ENCODE data around the gene DGCR8.

Gene DGCR8

DNA sequence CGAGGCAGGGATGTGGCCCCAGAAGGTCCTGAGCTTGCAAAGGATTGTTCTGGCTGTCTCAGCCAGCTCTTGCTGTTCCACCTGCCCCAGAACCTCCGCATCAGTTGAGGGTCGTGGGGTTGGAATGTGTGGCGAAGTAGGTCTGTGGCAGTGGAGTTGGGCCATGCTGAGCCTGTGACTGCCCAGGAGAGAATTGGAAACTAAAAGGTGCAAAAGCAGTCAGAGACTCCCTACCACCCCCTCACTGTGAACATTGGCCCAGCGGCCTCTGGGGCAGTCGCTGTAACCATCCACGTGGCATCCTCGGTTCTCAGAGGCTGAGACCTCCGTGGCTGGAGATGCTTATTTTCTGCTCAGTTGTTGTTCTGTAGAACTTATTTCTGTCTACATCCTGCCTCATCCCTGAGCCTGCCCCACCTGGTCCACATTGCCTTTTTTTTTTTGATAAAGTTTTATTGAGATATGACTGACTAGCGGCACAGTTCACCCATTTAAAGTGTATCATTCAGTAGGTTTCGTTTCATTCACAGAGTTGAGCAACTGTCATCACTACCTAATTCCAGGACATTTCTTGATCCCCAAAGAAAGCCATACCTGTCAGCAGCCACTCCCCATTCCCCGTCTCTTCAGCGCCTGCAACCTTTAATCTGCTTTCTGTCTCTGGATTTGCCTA, 22.3 kb upstream of the DGCR8 start (continued):
- TF ChIP-seq, protein P1, sequence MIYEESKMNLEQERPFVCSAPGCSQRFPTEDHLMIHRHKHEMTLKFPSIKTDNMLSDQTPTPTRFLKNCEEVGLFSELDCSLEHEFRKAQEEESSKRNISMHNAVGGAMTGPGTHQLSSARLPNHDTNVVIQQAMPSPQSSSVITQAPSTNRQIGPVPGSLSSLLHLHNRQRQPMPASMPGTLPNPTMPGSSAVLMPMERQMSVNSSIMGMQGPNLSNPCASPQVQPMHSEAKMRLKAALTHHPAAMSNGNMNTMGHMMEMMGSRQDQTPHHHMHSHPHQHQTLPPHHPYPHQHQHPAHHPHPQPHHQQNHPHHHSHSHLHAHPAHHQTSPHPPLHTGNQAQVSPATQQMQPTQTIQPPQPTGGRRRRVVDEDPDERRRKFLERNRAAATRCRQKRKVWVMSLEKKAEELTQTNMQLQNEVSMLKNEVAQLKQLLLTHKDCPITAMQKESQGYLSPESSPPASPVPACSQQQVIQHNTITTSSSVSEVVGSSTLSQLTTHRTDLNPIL (CRISPR knock-in tag; IDR thresholded peaks at IDR 0.05; ENCODE audit: low read depth), result no peak
- no peak for TF ChIP-seq GLIS3 (CRISPR knock-in tag; IDR thresholded peaks at IDR 0.05)
- TF ChIP-seq ARNTL (CRISPR knock-in tag; IDR thresholded peaks at IDR 0.05; ENCODE audit: borderline replicate concordance, low read depth), result no peak
- no peak for TF ChIP-seq SNAI2 (CRISPR knock-in tag; IDR thresholded peaks at IDR 0.05)

DNA sequence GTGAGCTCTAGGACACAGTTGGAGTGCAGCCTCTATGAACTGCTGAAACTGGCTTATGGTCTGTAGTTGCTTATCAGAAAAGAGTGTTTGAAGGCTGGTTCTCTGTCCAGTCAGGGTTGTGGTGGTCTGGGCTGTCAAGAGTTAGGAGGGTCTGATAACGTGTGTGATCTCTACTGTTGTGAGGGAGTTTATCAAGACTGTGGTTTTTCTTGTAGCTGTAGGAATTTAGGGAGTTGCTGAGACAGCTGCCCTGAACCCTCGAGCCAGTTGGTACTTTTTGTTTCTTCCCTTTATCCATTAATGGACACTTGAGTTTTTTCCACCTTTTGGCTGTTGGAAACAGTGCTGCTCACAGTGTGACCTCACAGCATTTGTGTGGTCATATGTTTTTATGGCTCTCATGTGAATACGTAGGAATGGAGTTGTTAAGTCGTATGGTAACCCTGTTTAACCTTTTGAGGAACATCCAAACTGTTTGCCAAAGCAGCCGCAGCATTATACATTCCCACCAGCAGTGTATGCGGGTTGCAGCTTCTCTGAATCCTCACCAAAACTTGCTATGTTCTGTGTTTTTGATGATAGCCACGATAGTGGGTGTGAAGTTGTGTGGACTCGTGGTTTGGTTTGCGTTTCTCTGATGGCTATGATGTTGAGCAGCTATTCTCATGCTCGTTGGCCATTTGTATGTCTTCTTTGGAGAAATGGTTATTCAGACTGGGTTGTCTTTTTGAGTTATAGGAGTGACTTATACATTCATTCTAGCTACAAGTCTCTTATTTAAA, 20.9 kb upstream of the DGCR8 start:
- no peak for TF ChIP-seq ZNF70 (CRISPR knock-in tag; IDR thresholded peaks at IDR 0.05)
- TF ChIP-seq TOX (CRISPR knock-in tag; IDR thresholded peaks at IDR 0.05; ENCODE audit: borderline replicate concordance), result no peak
- no peak for TF ChIP-seq GLIS3 (CRISPR knock-in tag; IDR thresholded peaks at IDR 0.05)
- no peak for TF ChIP-seq ISL1 (CRISPR knock-in tag; IDR thresholded peaks at IDR 0.05)
- TF ChIP-seq ZC3H10 (CRISPR knock-in tag; IDR thresholded peaks at IDR 0.05), result no peak
- no peak for TF ChIP-seq ZNF565 (CRISPR knock-in tag; conservative IDR thresholded peaks at IDR 0.05; ENCODE audit: low read depth)
- no peak for TF ChIP-seq ESRRG (CRISPR knock-in tag; IDR thresholded peaks at IDR 0.05)
- no peak for TF ChIP-seq SNAI2 (CRISPR knock-in tag; IDR thresholded peaks at IDR 0.05)
- TF ChIP-seq, protein P1 (CRISPR knock-in tag; IDR thresholded peaks at IDR 0.05; ENCODE audit: low read depth), result no peak
- no peak for TF ChIP-seq ZNF8 (CRISPR knock-in tag; IDR thresholded peaks at IDR 0.05)
- TF ChIP-seq, protein P2, sequence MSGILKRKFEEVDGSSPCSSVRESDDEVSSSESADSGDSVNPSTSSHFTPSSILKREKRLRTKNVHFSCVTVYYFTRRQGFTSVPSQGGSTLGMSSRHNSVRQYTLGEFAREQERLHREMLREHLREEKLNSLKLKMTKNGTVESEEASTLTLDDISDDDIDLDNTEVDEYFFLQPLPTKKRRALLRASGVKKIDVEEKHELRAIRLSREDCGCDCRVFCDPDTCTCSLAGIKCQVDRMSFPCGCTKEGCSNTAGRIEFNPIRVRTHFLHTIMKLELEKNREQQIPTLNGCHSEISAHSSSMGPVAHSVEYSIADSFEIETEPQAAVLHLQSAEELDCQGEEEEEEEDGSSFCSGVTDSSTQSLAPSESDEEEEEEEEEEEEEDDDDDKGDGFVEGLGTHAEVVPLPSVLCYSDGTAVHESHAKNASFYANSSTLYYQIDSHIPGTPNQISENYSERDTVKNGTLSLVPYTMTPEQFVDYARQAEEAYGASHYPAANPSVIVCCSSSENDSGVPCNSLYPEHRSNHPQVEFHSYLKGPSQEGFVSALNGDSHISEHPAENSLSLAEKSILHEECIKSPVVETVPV (CRISPR knock-in tag; IDR thresholded peaks at IDR 0.05), result no peak
- TF ChIP-seq BACH2 (CRISPR knock-in tag; IDR thresholded peaks at IDR 0.05; ENCODE audit: borderline replicate concordance), result no peak
- TF ChIP-seq ZFP3 (CRISPR knock-in tag; IDR thresholded peaks at IDR 0.05), result no peak
- TF ChIP-seq TCF4 (CRISPR knock-in tag; IDR thresholded peaks at IDR 0.05; ENCODE audit: borderline replicate concordance), result no peak
- TF ChIP-seq ARNTL (CRISPR knock-in tag; IDR thresholded peaks at IDR 0.05; ENCODE audit: borderline replicate concordance, low read depth), result no peak
- TF ChIP-seq, protein P3, sequence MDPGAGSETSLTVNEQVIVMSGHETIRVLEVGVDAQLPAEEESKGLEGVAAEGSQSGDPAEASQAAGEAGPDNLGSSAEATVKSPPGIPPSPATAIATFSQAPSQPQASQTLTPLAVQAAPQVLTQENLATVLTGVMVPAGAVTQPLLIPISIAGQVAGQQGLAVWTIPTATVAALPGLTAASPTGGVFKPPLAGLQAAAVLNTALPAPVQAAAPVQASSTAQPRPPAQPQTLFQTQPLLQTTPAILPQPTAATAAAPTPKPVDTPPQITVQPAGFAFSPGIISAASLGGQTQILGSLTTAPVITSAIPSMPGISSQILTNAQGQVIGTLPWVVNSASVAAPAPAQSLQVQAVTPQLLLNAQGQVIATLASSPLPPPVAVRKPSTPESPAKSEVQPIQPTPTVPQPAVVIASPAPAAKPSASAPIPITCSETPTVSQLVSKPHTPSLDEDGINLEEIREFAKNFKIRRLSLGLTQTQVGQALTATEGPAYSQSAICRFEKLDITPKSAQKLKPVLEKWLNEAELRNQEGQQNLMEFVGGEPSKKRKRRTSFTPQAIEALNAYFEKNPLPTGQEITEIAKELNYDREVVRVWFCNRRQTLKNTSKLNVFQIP (CRISPR knock-in tag; IDR thresholded peaks at IDR 0.05; ENCODE audit: borderline replicate concordance, low read depth), result no peak
- ATAC-seq, result no peak

DNA sequence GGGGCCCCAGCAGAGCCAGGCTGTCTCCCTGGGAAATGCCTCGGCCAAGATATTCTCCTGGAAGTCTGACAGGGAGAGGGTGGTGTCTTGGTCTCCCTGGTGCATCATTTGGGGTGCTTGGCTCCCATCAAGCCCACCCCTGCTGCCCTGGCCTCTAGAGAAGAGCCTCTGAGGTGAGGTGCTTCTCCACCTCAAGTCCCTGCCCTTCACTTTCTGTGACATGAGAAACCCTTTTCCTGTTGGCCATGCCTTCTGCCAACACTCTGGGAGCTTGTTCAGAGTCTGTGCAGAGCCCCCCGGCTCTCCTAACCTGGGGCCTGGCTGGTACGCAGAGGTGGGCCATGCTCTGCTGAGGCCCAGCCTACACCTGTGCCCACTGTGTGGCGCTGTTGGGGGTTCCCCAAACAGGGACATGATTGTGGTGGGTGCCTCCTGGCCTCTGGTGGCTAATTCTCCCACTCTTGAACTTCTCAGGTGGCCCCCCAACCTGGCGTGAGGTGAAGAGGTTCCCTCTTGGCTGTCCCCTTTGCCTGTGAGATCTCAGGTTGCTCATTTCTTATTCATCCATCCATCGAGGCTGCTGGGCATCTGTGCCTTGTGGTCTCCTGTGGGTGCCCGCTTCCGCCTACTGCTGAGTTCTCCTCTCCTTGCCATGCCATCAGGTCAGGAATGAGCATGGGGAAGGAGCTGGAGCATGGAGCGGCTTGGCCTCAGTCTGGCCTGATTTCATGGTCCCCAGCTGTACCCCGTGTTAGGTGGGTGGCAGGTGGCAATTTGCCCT, 19.2 kb upstream of the DGCR8 start:
- TF ChIP-seq, protein P2 (CRISPR knock-in tag; IDR thresholded peaks at IDR 0.05), result no peak
- TF ChIP-seq ARNTL (CRISPR knock-in tag; IDR thresholded peaks at IDR 0.05; ENCODE audit: borderline replicate concordance, low read depth) (no peak), ZNF8 (CRISPR knock-in tag; IDR thresholded peaks at IDR 0.05) (no peak), ZFP30 (CRISPR knock-in tag; IDR thresholded peaks at IDR 0.05) (no peak), OSR1 (CRISPR knock-in tag; IDR thresholded peaks at IDR 0.05) (no peak)
- no peak for ATAC-seq

Data from SK-N-SH treated with all-trans-retinoic acid at 6 μM for 48 hours (cell line).